ENCODE results near the gene REEP6.
"Not testable (repeated sequence)": the region's sequence is repeated elsewhere in the genome, so short reads cannot be mapped to it uniquely, and the experiment has no call there.

- not testable (repeated sequence) for TF ChIP-seq CTCF (IDR thresholded peaks at IDR 0.05; ENCODE audit: insufficient read depth, low read length, poor library complexity, severe bottlenecking); EZH2phosphoT487 (conservative IDR thresholded peaks at IDR 0.05; ENCODE audit: low read length)
Measured at GRCh38 chr19:1530856-1531255, 39.9 kb downstream of the REEP6 start.

All from SU-DHL-6 (cell line).